HCT116 (cell line): ENCODE results near the gene RAB31. TPM values are rescaled to one million over a fixed set of nuclear protein-coding genes. Genes with fewer than 3 reads are reported as not detected.

Experiments used
- ATAC-seq: fragments of 200-7000 bp; cut with Tn5 transposase; 2 replicates; pipeline ENCODE4 v1.9.1; 2020; ENCODE audit warnings: mild to moderate bottlenecking, moderate library complexity
- BruUV-seq: library from RNA; stranded (reverse); fragments of 400-500 nt; replicated peaks from 2 replicates; lab custom pipeline; 2021; lab: Mats Ljungman, UMichigan
- CTCF ChIA-PET: fragments of 300-600 bp; sonication (Branson Sonifier 250); formaldehyde crosslinking; loops from one replicate; lab custom pipeline; 2021; ENCODE audit warnings: antibody characterized with exemption; lab: Charles Lee
- POLR2A ChIA-PET: fragments of 300-600, 350-600 bp; sonication (Branson Sonifier 250); formaldehyde crosslinking; loops from one replicate; lab custom pipeline; 2021; ENCODE audit warnings: antibody characterized with exemption; lab: Charles Lee
- RAD21 ChIA-PET, 2 experiments: fragments of 300-600 bp; sonication (Branson Sonifier 250); formaldehyde crosslinking; loops; one replicate each; lab custom pipeline; 2023; ENCODE audit warnings: low total read pairs in 2 of 2; ENCODE audit not compliant: uncharacterized antibody in 2 of 2, unreplicated experiment in 2 of 2, low non-redundant PET in 1 of 2; lab: Charles Lee
- DNase-seq: peaks from one replicate; pipeline ENCODE4 v3.0.0-alpha.2; 2010; ENCODE audit warnings: low read depth, low spot score
- H2AFZ ChIP-seq: fragments of 200-600 bp; shearing (Covaris generic), sonication (generic); 2 replicates; pipeline ENCODE4 v1.6.1; 2017; ENCODE audit warnings: low read depth, mixed run types, mixed read lengths, antibody characterized with exemption, low read length; ENCODE audit not compliant: poor library complexity, severe bottlenecking
- H3K27ac ChIP-seq: 2 replicates; pipeline ENCODE4 v1.5.1; 2012; ENCODE audit warnings: low read depth, low read length
- H3K27me3 ChIP-seq: fragments of 200-600 bp; sonication (generic); 2 replicates; pipeline ENCODE4 v1.6.1; 2016; ENCODE audit warnings: mixed run types, low read length, mixed read lengths; ENCODE audit not compliant: insufficient read depth
- H3K36me3 ChIP-seq, 2 experiments: fragments of 200-500 bp in 1 of 2; fragments of 200-600 bp in 1 of 2; sonication (Bioruptor generic) in 1 of 2; sonication (generic) in 1 of 2; 2 replicates each; pipeline versions ENCODE4 v1.5.1 to v1.6.1; 2014 to 2016; ENCODE audit warnings: low read length in 2 of 2, inconsistent platforms in 1 of 2, mixed read lengths in 1 of 2, mixed run types in 1 of 2; ENCODE audit not compliant: insufficient read depth in 2 of 2, control insufficient read depth in 1 of 2
- H3K4me1 ChIP-seq, 2 experiments: fragments of 200-600 bp in 1 of 2; sonication (generic) in 1 of 2; 2 replicates each; pipeline versions ENCODE4 v1.5.1 to v1.6.1; 2012 to 2017; ENCODE audit warnings: low read length in 2 of 2, inconsistent platforms in 1 of 2, mild to moderate bottlenecking in 1 of 2, mixed read lengths in 1 of 2, mixed run types in 1 of 2, moderate library complexity in 1 of 2; ENCODE audit not compliant: insufficient read depth in 2 of 2, control insufficient read depth in 1 of 2
- H3K4me2 ChIP-seq: fragments of 200-600 bp; sonication (generic); 2 replicates; pipeline ENCODE4 v1.6.1; 2017; ENCODE audit warnings: mixed run types, low read length, mixed read lengths
- H3K4me3 ChIP-seq, 2 experiments: fragments of 200-600 bp in 1 of 2; sonication (generic) in 1 of 2; replicated peaks in 1 of 2; 2 replicates each; pipeline ENCODE4 v1.5.1; 2011 to 2016; ENCODE audit warnings: low read length in 2 of 2, control low read depth in 1 of 2, low read depth in 1 of 2, mild to moderate bottlenecking in 1 of 2, mixed read lengths in 1 of 2, mixed run types in 1 of 2
- H3K79me2 ChIP-seq: fragments of 200-600 bp; sonication (generic); 2 replicates; pipeline ENCODE4 v1.6.1; 2017; ENCODE audit warnings: mild to moderate bottlenecking, mixed run types, low read length, moderate library complexity, mixed read lengths; ENCODE audit not compliant: insufficient read depth
- H3K9ac ChIP-seq: fragments of 200-600 bp; sonication (generic); 2 replicates; pipeline ENCODE4 v1.6.1; 2016; ENCODE audit warnings: low read length, mixed read lengths
- H3K9me2 ChIP-seq: fragments of 200-600 bp; sonication (generic), shearing (Covaris generic); 2 replicates; pipeline ENCODE4 v1.6.1; 2017; ENCODE audit warnings: mixed run types, mild to moderate bottlenecking, moderate library complexity; ENCODE audit not compliant: insufficient read depth
- H3K9me3 ChIP-seq, 2 experiments: fragments of 200-500 bp in 1 of 2; fragments of 200-600 bp in 1 of 2; sonication (Bioruptor generic) in 1 of 2; sonication (generic) in 1 of 2; 2 replicates each; pipeline ENCODE4 v1.6.1; 2014 to 2017; ENCODE audit warnings: low read length in 2 of 2, mixed read lengths in 2 of 2, inconsistent platforms in 1 of 2, low read depth in 1 of 2, mild to moderate bottlenecking in 1 of 2, mixed run types in 1 of 2, moderate library complexity in 1 of 2; ENCODE audit not compliant: control insufficient read depth in 1 of 2, insufficient read depth in 1 of 2
- H4K20me1 ChIP-seq: fragments of 200-600 bp; sonication (generic), shearing (Covaris generic); 2 replicates; pipeline ENCODE4 v1.6.1; 2017; ENCODE audit warnings: mixed run types, mild to moderate bottlenecking, moderate library complexity; ENCODE audit not compliant: insufficient read depth
- CBX3 ChIP-seq: IDR thresholded peaks from 2 replicates; pipeline ENCODE4 v1.6.1; 2012; ENCODE audit warnings: low read depth
- CEBPB ChIP-seq: IDR thresholded peaks from 2 replicates; pipeline ENCODE4 v1.6.1; 2012; ENCODE audit warnings: low read depth
- EGR1 ChIP-seq: IDR thresholded peaks from 2 replicates; pipeline ENCODE4 v1.6.1; 2012; ENCODE audit warnings: low read depth
- FOSL1 ChIP-seq: IDR thresholded peaks from 2 replicates; pipeline ENCODE4 v1.6.1; 2012; ENCODE audit warnings: low read depth
- REST ChIP-seq: IDR thresholded peaks from 2 replicates; pipeline ENCODE4 v1.6.1; 2012; ENCODE audit warnings: low read depth
- SIN3A ChIP-seq: IDR thresholded peaks from 2 replicates; pipeline ENCODE4 v1.6.1; 2012; ENCODE audit warnings: low read depth
- TCF7L2 ChIP-seq: IDR thresholded peaks from 2 replicates; pipeline ENCODE4 v1.7.0; 2011; ENCODE audit warnings: borderline replicate concordance, inconsistent platforms; ENCODE audit not compliant: insufficient read depth, insufficient read length; ENCODE audit errors: extremely low read depth
- YY1 ChIP-seq: IDR thresholded peaks from 2 replicates; pipeline ENCODE4 v1.6.1; 2011; ENCODE audit warnings: low read length, low read depth, moderate library complexity, mild to moderate bottlenecking; ENCODE audit not compliant: insufficient replicate concordance; ENCODE audit errors: extremely low read depth
- ZFX ChIP-seq: fragments of 450-650 bp; IDR thresholded peaks from 2 replicates; pipeline ENCODE4 v1.6.1; 2017
- ZNF274 ChIP-seq: fragments of 200-500 bp; sonication (Bioruptor generic); IDR thresholded peaks from 2 replicates; pipeline ENCODE4 v1.6.1; 2014; ENCODE audit warnings: mild to moderate bottlenecking, low read depth, low read length, inconsistent platforms
- intact Hi-C: fragments of 100-400 bp; cut with micrococcal nuclease; formaldehyde crosslinking; loops from 2 replicates; pipeline ENCODE4 v1.10.0; 2022
- total RNA-seq: library from RNA; stranded (reverse); gene quantifications from one replicate; pipeline ENCODE4 v1.2.1, GENCODE V29; 2021; ENCODE audit not compliant: unreplicated experiment
- TF ChIP-seq, protein P1 (sequence below), 3 experiments: fragments of 200-600 bp in 1 of 3; sonication (generic) in 1 of 3; IDR thresholded peaks in 2 of 3; conservative IDR thresholded peaks in 1 of 3; 2 replicates each; pipeline ENCODE4 v1.5.1; 2012 to 2017; ENCODE audit warnings: low read depth in 2 of 3, low read length in 2 of 3, antibody characterized with exemption in 1 of 3, borderline replicate concordance in 1 of 3, control low read depth in 1 of 3, mild to moderate bottlenecking in 1 of 3, mixed read lengths in 1 of 3, mixed run types in 1 of 3, moderate library complexity in 1 of 3; ENCODE audit not compliant: insufficient read depth in 1 of 3

The RAB31 gene
- total RNA-seq, 1 experiment from 2014 or later: 46.9 TPM

- no peak overlapping the region for H3K4me2 ChIP-seq
- no peaks in the 10 kb centered on the region for H3K9me2 ChIP-seq
- DNase-seq: no peak
- no peaks in the 10 kb centered on the region for H4K20me1 ChIP-seq
- no peak overlapping the region for H3K27ac ChIP-seq
- no peak for ATAC-seq
- ChIA-PET POLR2A (no interaction called here), CTCF (no interaction called here), RAD21 (no interaction called here)
- intact Hi-C loops: no loop called here
- H3K27me3 ChIP-seq: no peaks in the 10 kb centered on the region
- no peaks in the 10 kb centered on the region for H3K36me3 ChIP-seq
- H3K4me1 ChIP-seq: peaks cover 8 to 14% of the 10 kb centered on the region in 2 experiments
- no TSS peak for BruUV-seq
- no peaks in the 10 kb centered on the region for H3K9me3 ChIP-seq
- H3K4me3 ChIP-seq: no peak overlapping the region
- no peak overlapping the region for H3K9ac ChIP-seq
- TF ChIP-seq FOSL1 (no peak), CEBPB (no peak), ZNF274 (no peak), REST (no peak), ZFX (no peak), CBX3 (no peak), EGR1 (no peak), YY1 (no peak), SIN3A (no peak), TCF7L2 (no peak)
- TF ChIP-seq, protein P1, sequence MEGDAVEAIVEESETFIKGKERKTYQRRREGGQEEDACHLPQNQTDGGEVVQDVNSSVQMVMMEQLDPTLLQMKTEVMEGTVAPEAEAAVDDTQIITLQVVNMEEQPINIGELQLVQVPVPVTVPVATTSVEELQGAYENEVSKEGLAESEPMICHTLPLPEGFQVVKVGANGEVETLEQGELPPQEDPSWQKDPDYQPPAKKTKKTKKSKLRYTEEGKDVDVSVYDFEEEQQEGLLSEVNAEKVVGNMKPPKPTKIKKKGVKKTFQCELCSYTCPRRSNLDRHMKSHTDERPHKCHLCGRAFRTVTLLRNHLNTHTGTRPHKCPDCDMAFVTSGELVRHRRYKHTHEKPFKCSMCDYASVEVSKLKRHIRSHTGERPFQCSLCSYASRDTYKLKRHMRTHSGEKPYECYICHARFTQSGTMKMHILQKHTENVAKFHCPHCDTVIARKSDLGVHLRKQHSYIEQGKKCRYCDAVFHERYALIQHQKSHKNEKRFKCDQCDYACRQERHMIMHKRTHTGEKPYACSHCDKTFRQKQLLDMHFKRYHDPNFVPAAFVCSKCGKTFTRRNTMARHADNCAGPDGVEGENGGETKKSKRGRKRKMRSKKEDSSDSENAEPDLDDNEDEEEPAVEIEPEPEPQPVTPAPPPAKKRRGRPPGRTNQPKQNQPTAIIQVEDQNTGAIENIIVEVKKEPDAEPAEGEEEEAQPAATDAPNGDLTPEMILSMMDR (IDR thresholded peaks at IDR 0.05 in 2 of 3, conservative IDR thresholded peaks at IDR 0.05 in 1 of 3; ENCODE audit: borderline replicate concordance in 1 of 3, insufficient read depth in 1 of 3, low read depth in 2 of 3, low read length in 2 of 3): no peak
- no peaks in the 10 kb centered on the region for H3K79me2 ChIP-seq
- H2AFZ ChIP-seq: no peak overlapping the region
Measured at GRCh38 chr18:9696701-9697100, 11.4 kb upstream of the RAB31 start.
